ENCODE results near the gene SH3YL1.
"Not testable (repeated sequence)": the region's sequence is repeated elsewhere in the genome, so short reads cannot be mapped to it uniquely, and the experiment has no call there.

SH3YL1 gene

GRCh38 chr2:176917-177316 is 86.9 kb downstream of the SH3YL1 start:
- no peak for DNase-seq

DNA sequence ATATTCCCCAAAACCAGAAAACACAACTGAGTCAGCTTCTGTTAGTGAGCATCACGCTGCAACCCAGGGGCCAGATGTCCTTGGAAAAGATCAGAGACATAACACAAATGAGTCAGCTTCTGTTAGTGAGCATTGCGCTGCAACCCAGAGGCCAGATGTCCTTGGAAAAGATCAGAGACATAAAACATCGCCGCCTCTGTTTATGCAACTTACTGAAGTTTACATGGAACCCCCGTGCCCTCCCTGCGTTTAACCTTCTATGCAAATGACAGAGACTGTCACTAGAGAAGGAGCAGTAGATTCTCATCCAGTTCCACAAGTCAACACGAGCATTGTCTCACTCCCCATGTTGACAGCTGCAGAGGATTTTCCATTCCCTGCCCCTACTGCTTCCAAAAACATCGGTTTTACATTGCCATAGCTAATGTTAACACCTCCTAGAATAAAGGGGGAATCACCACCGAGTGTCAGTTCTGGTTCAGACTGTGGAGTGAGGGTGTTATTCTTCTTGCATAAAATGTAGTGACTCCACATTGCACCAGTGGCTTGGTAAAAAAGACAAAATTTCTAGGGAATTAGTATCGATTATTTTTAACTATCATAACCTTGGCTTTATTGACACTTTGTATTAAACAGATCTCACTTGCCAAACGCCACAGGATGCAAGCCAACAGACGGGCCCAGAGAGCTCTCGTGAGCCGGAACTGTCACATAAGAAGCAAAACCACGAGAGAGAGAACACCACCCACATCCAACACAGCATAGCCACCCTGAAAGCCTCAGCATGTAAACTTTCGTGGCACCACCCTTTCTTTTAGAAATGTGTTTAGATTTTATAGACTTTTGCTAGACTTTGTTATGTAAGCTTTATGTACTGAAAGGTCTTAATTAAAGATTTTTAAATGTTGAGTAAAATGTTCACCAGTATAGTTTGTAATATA is 87.7 kb downstream of the SH3YL1 start:
- DNase-seq, result no peak

- DNase-seq, result no peak
These were observed 88.6 kb downstream of the SH3YL1 start for GRCh38 chr2:175161-175786.

- DNase-seq, result not testable (repeated sequence)
These were observed 91.7 kb downstream of the SH3YL1 start for GRCh38 chr2:172120-172519.

DNA sequence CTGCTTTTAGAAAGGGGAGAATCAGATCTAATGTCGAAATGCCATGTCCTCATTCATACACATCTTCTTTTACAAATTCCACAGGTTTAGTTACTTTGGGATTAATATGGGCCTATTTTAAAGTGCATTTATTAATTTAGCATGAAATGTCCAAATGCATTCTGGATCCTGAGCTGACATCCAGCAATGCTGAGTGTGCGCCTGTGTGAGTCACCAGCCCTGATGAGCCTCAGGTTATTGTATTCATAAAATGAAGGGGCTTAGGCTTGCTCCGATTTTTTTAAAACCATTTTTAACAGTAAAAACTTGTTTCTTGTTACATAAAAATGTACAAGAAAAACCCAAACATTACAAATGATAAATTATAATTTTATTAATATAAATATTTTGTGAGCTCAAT is 94.1 kb downstream of the SH3YL1 start:
- DNase-seq, result no peak
